Ureter (tissue), 1 donor: Measurements from ENCODE around the gene PRSS35. TPM values are rescaled to one million over a fixed set of nuclear protein-coding genes. Genes with fewer than 3 reads are reported as not detected.
"Not testable (repeated sequence)": the region's sequence is repeated elsewhere in the genome, so short reads cannot be mapped to it uniquely, and the experiment has no call there.

ENCODE experiments used
- DNase-seq: peaks from one replicate; pipeline ENCODE4 v3.0.0-alpha.2; 2020; ENCODE audit warnings: low spot score
- total RNA-seq: library from RNA; stranded (reverse); gene quantifications from one replicate; pipeline ENCODE4 v1.2.4, GENCODE V29; 2023
- donor health status: DM: yes; HTN: yes; CAD: no.

PRSS35 gene
- 0.44 TPM for total RNA-seq

GRCh38 chr6:83511901-83512681, at the start of gene PRSS35:
TSS of gene PRSS35 (plus strand) at chr6:83512534. CDS start at chr6:83523442, 10,908 bp downstream.
- DNase-seq: peak; percentile 58

- no peak for DNase-seq
Measured at GRCh38 chr6:83463886-83464285, 48.4 kb upstream of the PRSS35 start.

GRCh38 chr6:83464381-83465140, 47.8 kb upstream of the PRSS35 start:
- DNase-seq: no peak

- no peak for DNase-seq
Measured at GRCh38 chr6:83466328-83466727, 46.0 kb upstream of the PRSS35 start.

- DNase-seq: no peak
Measured at GRCh38 chr6:83467620-83468036, 44.7 kb upstream of the PRSS35 start.

GRCh38 chr6:83470001-83470400, 42.3 kb upstream of the PRSS35 start:
- DNase-seq: no peak

- no peak for DNase-seq
Measured at GRCh38 chr6:83470587-83470986, 41.7 kb upstream of the PRSS35 start.

GRCh38 chr6:83472767-83473166, 39.6 kb upstream of the PRSS35 start:
- DNase-seq: no peak

- no peak for DNase-seq
Measured at GRCh38 chr6:83474309-83474708, 38.0 kb upstream of the PRSS35 start.

- DNase-seq: no peak
Measured at GRCh38 chr6:83476971-83477370, 35.4 kb upstream of the PRSS35 start.

- no peak for DNase-seq
Measured at GRCh38 chr6:83479389-83479788, 32.9 kb upstream of the PRSS35 start.

GRCh38 chr6:83480470-83480869, 31.9 kb upstream of the PRSS35 start:
- DNase-seq: no peak

- not testable (repeated sequence) for DNase-seq
Measured at GRCh38 chr6:83481938-83482337, 30.4 kb upstream of the PRSS35 start.

- DNase-seq: no peak
Measured at GRCh38 chr6:83488448-83488847, 23.9 kb upstream of the PRSS35 start.

- no peak for DNase-seq
Measured at GRCh38 chr6:83488861-83489260, 23.5 kb upstream of the PRSS35 start.

GRCh38 chr6:83490217-83490807, 22.0 kb upstream of the PRSS35 start:
- no peak for DNase-seq

GRCh38 chr6:83505356-83505755, 7.0 kb upstream of the PRSS35 start:
- no peak for DNase-seq

- DNase-seq: no peak
Measured at GRCh38 chr6:83509441-83509840, 2.9 kb upstream of the PRSS35 start.

- DNase-seq: no peak
Measured at GRCh38 chr6:83510791-83511190, 1.5 kb upstream of the PRSS35 start.

GRCh38 chr6:83511266-83511665, 1.1 kb upstream of the PRSS35 start:
- no peak for DNase-seq

GRCh38 chr6:83514466-83514865, 2.1 kb downstream of the PRSS35 start:
- DNase-seq: no peak

- DNase-seq: peak; percentile 54
Measured at GRCh38 chr6:83514866-83515466, 2.6 kb downstream of the PRSS35 start.
